Activated T-cell treated with anti-CD3 and anti-CD28 coated beads, Interleukin-2, amount 50 U/mL, for 48 hours (primary cell): ENCODE measurements around the gene WDFY2.
A peak's percentile ranks its signal among the peaks of the same experiment; 100 is the strongest.

Experiments used
- DNase-seq, 2 experiments: peaks; one replicate each; pipeline ENCODE4 v3.0.0-alpha.2; 2020

WDFY2 gene

GRCh38 chr13:51603716-51604115 lies 19.5 kb downstream of the WDFY2 start:
- DNase-seq, result no peak

DNA sequence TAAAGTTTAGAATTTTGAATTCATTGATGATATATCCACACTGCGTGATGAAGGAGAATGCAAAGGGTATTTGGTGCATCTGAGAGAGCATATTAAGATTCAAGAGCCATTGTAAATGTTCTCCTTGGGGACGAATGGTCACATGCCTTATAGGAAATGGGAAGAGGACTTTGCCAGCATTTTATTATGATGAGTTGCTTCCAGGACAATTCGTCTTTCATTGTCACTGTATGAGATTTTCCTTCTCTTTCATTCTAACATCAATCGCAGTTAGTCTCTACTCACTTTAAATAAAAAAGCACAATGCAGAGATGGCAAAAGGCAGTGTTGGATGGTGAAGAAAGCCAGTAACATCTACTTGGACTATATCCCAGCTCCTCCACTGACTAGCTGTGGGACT lies 21.4 kb downstream of the WDFY2 start:
- no peak for DNase-seq

GRCh38 chr13:51607165-51607564 lies 22.9 kb downstream of the WDFY2 start:
- DNase-seq, result no peak

DNA sequence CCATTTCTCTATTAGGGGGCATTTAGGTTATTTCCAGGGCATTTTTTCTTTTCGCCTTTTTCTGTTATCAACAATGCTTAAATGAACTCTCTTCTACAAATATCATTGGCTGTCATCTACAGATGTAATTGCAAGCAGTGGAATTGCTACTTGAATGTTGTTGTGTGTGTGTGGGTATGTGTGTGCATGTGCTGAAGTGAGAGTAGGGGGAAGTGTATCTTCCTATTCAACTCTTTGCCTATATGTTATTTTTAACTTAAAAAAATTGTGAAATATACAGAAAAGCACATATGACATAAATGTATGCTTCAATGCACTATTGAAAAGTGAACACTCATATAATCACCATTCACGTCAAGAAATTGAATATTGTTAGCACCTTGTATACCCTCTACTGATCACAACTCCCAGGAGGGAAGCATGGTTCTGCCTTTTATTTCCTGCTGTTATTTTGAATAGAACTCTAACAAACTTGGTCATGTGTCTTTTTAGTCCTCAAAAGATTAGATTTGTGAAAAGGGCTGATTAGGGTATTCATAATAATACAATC lies 24.7 kb downstream of the WDFY2 start:
- no peak for DNase-seq

- DNase-seq, result no peak
These were observed 28.6 kb downstream of the WDFY2 start for GRCh38 chr13:51612867-51613266.

GRCh38 chr13:51613535-51613934 lies 29.3 kb downstream of the WDFY2 start:
- DNase-seq, result no peak

DNA sequence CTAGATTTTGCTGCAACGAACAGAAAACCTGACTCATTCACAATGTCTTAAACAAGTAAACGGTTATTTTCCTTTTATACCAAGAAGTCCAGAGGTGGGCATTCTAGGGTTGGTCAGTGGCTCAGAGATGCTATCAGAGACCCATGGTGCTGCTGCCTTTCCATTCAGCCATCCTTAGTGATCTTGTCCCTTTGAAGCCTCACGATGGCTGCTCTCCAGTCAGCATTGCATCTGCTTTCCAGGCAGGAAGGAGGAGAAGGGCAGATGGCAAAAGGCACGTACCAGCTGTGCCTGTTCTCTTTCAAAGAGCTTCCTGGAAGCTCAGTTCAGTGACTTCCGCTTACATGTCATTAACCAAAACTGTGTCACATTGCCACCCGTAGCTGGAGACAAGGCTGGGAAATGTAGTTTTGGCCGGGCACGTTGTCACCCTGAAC lies 30.1 kb downstream of the WDFY2 start:
- DNase-seq, result peak; percentile 64 to 69

- DNase-seq, result no peak
These were observed 34.4 kb downstream of the WDFY2 start for GRCh38 chr13:51618626-51619025.

DNA sequence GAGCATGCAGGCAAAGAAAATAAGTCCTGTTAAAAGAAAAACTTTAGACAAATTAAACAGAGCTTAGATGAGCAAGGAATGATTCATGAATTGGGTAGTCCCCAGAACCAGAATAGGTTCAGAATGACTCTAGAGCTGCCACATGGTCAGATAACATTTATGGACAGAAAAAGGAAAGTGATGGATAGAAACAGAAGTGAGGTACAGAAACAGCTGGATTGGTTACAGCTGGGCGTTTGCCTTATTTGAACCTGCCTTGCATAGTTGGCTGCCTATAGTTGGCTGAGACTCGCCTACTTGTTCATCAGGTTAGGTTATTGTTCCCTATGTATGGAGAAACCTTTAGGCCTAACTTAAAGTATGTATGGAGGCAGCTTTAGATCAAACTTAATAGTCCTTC lies 35.4 kb downstream of the WDFY2 start:
- DNase-seq, result peak in 1 of 2 experiments; percentile 32

DNA sequence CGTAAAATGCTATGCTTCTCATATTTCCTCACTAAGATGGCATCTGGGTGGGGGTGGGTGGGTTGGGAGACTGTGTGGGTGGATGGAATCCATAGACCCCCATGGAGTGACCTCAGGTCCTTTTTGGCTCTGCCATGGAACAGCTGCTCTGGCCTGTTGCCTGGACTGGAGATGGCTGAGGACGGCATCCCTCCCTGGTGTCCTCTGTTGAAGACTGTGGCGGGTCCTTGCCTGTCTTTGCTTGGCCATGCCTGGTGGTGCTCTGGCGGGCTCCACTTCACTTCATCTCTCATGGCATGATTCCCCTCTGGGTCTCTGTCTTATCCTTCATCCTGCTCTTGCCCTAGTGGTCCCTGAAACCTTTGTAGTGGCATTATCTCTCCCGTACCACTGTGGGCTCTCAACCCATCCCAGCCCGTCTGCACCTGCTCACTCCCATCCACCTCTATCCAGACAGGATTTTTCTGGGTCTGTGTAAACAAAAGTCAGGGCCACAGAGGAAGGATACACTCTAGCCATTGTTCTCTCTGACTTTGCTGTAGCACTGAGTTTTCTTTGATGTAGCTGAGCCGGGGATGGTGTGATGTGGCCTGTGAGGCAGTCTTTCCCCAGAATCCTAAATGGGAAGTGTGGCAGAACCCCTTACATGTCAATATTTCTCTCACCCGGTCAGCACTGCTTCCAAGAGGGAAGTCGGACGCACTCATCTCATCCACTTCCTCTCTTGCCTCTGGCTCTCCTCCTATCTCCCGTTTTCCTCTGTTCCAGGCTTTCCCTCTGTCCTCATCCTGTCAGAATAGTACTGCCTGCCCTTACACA lies 36.1 kb downstream of the WDFY2 start:
- no peak for DNase-seq

GRCh38 chr13:51621602-51622001 lies 37.3 kb downstream of the WDFY2 start:
- no peak for DNase-seq

- no peak for DNase-seq
These were observed 39.2 kb downstream of the WDFY2 start for GRCh38 chr13:51623473-51623872.

GRCh38 chr13:51624207-51624606 lies 39.9 kb downstream of the WDFY2 start:
- no peak for DNase-seq

DNA sequence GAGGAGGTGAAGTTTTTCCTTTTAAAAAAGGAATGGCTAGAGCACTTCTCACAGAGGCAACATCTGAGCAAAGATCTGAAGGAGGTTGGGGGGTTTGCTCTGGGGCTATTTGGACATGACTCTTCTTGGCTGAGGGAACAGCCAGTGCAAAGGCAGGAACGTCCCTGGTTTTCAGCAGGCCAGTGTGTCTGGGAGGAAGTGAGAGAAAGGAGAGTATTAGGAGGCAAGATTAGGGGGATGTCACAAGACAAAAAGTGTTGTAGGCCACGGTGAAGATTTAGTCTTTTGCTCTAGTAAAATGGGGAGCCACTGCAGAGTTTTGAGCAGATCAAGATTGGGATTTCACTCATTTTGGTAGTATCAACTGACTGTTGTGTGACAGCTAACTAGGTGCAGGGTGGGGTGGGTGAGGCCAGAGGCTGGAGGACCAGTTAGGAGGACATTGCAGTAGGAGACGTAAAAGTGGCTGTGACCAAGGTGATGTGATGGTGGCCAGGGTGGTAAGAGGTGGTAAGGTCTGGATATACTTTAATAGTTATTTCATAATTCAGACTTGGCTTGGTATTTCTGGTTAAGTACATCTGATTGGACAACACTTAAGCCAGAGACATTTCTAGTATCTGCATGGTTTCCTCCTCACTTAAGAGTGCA lies 40.6 kb downstream of the WDFY2 start:
- no peak for DNase-seq

- DNase-seq, result no peak
These were observed 41.5 kb downstream of the WDFY2 start for GRCh38 chr13:51625555-51626345.

DNA sequence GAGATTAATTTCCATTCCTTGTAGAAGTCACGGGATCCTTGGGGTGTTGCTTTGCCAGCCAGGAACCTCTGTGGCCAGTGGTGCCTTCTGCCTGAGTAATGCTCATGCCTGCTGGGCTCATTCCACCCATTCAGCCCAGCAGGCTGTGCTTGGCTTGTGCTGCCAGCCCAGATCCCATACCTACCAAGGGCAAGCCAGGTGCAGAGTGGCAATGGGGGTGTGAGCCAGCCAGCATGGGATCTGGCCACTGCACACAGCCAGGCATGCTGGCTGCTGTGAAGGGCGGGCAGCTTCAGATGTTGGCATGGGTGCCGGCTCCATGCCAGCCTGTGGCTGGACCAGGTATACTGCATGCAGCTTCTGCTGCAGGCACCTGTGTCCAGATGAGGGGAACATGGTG lies 42.5 kb downstream of the WDFY2 start:
- no peak for DNase-seq

DNA sequence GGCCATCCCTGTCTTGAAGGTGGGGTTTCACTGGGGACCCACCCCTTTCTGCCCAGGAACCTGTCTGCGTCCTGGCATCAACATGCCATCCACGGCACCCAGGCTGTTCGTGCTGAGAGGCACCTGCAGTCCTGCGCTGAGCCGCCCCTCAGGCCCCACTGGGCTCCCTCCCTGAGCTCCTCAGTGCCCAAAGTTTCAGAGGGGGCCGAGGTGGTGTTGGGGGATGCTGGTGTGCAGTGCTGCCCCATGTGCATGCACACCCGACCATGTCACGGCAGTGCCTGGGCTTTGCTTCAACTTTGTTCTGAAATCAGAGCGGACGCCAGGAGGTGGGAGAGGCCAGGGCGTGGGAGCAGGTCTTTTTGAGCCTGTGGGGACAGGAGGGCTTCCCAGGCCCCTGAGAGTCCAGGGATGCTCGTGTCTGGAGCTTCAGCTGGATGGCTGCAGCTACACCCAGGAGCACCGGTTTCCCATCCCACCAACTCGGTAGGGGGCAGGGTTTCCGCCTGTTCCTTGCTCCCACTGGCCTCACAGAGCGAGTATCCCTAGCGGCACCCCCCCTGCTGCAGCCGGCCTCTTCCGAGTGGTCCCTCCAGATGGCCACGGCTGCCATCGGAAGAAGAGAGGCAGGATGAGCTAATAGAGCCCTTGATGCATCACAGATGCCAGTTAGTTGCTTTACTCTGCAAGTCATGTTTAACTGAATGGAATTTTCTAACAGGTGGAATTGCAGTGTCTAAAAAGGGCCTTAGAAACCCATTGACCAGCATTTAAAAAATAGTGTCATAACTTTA lies 44.0 kb downstream of the WDFY2 start:
- no peak for DNase-seq

GRCh38 chr13:51629491-51630287 lies 45.4 kb downstream of the WDFY2 start:
- no peak for DNase-seq

- DNase-seq, result no peak
These were observed 46.0 kb downstream of the WDFY2 start for GRCh38 chr13:51630288-51630615.

DNA sequence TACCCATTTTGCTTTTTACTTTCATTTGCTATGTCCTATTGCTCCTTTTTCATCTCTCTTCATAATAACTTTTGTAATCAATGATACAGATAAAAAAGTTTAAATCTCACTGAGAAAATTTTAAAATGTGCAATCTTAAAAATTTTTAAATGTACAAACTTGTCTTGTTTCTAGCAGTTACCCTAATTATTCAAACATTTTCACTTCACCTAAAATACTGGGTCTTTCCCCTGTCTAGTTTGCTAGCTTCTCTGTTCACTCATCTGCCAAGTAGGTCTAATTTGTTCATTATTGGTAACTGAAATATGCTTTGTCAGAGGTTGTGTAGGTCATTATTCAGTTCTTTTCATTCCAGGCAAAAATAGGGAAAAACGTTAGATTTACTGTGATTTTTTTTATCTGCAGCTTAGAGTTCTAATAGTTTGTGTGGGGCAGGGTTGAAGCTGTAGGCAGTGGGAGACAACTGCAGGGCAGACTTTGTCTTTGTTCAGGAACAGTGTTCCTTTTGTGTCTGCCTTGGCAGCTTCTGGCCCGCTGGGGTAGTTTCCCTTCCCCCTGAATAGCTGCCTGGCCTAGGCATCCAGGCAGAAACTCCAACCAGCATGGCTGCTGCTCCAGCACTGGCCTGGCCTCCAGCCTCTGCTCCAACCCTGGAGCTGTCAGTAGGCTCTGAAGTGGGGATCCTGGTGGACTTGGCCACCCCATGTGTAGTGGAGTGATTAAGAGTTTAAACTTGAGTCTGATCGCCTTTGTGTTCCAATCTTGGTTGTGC lies 48.5 kb downstream of the WDFY2 start:
- no peak for DNase-seq
